NCI-H748 (cell line): ENCODE measurements around the gene HGD.
"Not testable (repeated sequence)": the region's sequence is repeated elsewhere in the genome, so short reads cannot be mapped to it uniquely, and the experiment has no call there.

Experiments
- DNase-seq: peaks from one replicate; lab custom pipeline; 2025; ENCODE audit not compliant: unreplicated experiment; lab: John Stamatoyannopoulos, UW

Gene HGD

GRCh38 chr3:120640231-120640630 is 41.8 kb downstream of the HGD start:
- no peak for DNase-seq

GRCh38 chr3:120638820-120639219 is 43.2 kb downstream of the HGD start:
- not testable (repeated sequence) for DNase-seq

DNA sequence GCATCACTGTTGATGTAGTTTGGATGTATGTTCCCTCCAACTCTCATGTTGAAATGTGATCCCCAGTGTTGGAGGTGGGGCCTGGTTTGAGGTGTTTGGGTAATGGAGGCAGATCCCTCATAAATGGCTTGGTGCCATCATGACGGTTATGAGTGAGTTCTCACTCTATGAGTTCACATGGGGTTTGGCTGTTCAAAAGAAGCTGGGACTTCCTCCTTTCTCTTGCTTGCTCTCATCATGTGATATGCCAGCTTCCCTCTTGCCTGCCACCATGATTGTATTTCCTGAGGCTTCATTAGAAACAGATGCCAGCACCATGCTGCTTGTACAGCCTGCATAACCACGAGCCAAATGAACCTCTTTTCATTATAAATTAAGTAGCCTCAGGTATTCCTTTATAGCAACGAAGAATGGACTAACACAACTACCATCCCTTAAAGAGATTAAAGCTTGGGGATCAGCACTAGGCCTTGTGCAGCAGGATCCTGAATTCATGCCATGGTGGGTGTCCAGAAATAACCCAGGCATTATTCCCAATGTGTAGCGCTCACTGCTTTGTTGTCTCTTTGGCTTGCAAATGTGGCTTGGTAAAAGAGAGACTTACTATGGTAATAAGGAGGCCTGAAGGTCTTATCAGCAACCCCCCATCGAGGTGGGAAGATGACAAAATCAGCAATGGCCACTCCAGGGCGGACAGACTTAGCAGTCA is 44.0 kb downstream of the HGD start:
- no peak for DNase-seq

GRCh38 chr3:120636795-120637401 is 45.1 kb downstream of the HGD start:
- DNase-seq, result no peak

GRCh38 chr3:120634539-120634938 is 47.5 kb downstream of the HGD start:
- DNase-seq, result peak; percentile 3

- no peak for DNase-seq
Measured at GRCh38 chr3:120625159-120625586, 56.9 kb downstream of the HGD start.

GRCh38 chr3:120623727-120624093 is 58.3 kb downstream of the HGD start:
- DNase-seq, result no peak

GRCh38 chr3:120622870-120623726 is 58.9 kb downstream of the HGD start:
- peak; percentile 0 for DNase-seq

- no peak for DNase-seq
Measured at GRCh38 chr3:120622457-120622856, 59.6 kb downstream of the HGD start.

DNA sequence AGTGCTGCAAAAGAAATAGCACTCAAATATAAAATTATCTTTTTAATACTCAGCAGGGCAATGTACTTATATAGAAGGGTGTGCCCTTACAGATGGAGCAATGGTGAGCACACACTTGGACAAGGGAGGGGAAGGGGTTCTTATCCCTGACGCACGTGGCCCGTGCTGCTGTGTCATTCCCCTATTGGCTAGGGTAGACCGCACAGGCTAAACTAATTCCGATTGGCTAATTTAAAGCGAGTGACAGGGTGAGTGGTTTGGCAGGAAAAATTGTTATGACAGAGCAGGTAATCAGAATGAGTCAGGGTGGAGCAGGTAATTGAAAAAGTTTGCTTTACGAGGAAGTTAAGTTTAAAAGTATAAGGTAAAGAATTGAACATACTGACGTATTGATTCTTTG is 65.3 kb downstream of the HGD start:
- DNase-seq, result not testable (repeated sequence)

DNA sequence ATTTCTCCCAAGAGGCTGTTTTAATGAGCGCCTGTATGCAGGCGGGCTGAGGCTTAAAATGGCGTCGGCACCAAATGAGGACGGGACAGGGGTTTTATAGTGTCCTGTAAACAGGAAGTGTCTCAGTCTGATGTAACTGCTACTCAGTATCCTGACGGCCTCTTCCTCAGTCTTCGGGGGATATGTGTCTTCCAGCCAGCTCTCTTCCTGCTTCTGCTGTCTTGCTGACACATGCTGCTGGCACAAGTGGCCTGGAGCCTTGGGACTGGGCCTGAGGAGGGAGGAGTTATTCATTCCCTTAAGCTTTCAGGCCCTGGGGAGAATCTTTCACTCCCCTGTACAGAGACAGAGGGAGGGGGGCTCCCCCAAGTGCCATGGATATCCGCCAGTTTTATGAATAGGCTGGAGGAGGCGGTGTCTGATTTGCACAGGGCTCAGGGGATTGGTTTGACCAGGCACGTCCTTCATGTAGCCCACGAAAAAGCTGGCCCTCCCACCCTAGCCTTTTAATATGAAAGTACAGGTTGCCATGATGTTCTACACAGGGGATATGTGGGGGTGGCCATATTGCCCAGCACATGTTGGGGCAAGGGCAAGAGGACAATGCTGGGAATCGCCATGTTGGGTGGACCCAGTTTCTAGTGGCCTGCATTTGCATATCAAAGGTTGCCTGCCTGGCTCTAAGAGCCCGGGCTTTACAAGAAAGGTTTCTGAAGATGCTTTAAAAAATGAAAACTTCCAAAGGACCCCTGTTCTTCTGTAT is 66.0 kb downstream of the HGD start:
- DNase-seq, result no peak

DNA sequence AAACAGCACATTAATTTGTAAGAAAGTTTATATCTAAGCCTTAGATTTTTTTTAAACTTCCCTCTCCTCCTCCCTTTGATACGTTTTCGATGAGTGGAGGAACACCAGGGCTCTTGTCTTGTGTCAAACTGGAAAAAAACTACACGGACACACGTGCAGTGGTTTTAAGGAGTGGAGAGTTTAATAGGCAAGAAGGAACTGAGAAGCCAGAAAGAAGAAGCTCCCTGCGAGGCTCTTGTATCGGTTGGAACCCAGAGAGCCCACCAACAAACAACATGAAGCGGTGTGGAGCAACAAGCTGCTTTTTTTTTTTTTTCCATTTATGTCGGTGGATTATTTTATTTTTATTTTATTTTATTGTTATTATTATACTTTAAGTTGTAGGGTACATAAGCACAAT is 67.3 kb downstream of the HGD start:
- no peak for DNase-seq

- no peak for DNase-seq
Measured at GRCh38 chr3:120608506-120608905, 73.5 kb downstream of the HGD start.

DNA sequence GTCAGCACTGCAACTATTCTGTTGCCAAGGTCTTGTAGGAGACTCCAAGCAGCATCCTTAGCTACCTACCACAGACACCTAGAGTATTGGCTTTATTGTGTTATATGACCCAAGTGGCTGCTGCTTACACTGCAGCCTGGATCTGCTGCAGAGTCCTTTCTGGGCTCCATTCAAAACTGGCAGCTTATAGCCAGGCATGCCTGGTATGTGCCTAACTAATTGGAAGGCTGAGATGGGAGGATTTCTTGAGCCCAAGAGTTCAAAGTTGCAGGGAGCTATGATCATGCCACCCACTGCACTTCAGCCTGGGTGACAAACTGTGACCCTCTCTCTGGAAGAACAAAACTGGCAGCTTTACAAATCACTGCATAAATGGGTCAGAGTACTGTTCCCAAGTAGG is 77.3 kb downstream of the HGD start:
- DNase-seq, result no peak

- no peak for DNase-seq
Measured at GRCh38 chr3:120604382-120604781, 77.7 kb downstream of the HGD start.

GRCh38 chr3:120602682-120603081 is 79.4 kb downstream of the HGD start:
- no peak for DNase-seq

DNA sequence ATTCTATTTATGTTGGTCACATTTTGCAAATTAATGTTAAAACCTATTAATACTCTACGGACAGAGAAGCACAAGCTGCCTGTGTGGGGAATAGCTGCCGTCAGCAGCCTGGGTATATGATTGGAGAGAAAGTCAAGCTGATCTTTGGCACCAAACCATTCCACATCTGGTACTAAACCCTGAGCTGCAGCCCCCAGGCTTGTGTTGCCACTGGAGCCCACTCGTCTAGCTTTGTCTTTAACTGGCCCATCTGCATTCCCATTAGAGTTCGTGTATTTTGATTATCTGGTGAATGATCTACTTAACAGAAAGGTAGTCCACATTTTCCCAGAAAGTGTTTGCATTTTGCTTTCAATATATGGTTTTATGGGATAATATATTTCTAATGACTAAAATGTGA is 80.5 kb downstream of the HGD start:
- DNase-seq, result no peak

GRCh38 chr3:120599211-120599610 is 82.8 kb downstream of the HGD start:
- DNase-seq, result no peak

DNA sequence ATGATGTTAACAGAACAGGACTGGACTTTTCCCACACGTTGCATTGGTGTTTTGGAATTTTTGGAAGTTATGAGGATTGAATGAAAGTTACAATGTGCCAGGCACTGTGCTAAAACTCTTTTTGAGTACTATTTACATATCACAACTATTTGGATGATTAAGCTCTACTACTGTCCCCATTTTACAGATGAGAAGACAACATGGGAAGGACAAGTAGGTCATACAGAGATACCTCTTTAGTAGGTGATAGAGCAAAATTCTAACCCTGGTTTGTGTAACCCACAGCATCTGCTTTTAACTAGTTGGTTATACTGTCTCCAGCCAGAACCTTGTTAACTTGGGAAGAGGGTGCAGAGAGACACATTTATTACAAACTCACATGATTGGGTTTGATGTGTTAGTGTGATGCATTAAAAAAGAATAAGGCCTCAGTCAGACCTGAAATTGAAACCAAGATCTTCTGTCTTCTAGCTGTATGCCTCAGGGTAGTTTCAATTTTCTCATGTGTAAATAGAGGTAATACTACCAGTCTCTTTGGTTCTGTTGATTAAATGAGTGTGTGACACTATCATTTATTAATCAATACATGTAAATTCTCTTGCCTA is 84.5 kb downstream of the HGD start:
- DNase-seq, result no peak

DNA sequence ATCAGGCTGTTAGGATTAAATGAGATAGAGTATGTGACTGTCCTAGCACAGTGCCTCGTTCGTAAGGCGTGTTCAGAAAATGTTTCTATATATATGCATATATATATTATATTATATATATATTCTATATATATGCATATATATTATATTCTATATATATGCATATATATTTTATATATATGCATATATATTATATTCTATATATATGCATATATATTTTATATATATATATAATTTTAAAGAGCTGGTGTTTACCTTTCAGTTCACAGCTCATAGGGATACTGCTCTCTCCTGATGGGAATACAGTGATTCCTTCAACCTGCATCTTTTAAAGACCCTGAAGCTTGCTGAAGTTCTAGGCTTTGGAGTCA is 85.2 kb downstream of the HGD start:
- DNase-seq, result no peak
